Measurements from ENCODE around the gene TGIF1. TPM values are rescaled to one million over a fixed set of nuclear protein-coding genes. Genes with fewer than 3 reads are reported as not detected.

Gene TGIF1
- total and polyA plus RNA-seq, 9 of the 15 experiments (the other 6 are each of a cell fraction or from before 2014, with no cell fraction given) = 16.1 to 77.7 (median 44.6) TPM

GRCh38 chr18:3450799-3451182 is 819 bp downstream of the TGIF1 start:
- Histone ChIP-seq H3K4me2 (ENCODE audit: insufficient read depth, low read length) (peak overlapping the region; percentile 99), H3K9ac (ENCODE audit: insufficient read depth in 1 of 2, low read depth in 2 of 2, low read length in 2 of 2) (peak overlapping the region; percentile 92 to 95), H3K4me1 (replicated peaks in 1 of 2; ENCODE audit: control insufficient read depth in 2 of 2, insufficient read depth in 2 of 2, low read length in 2 of 2) (peaks cover 17 to 39% of the 10 kb centered on the region in 2 experiments), H3K27me3 (ENCODE audit: control insufficient read depth in 2 of 2, insufficient read depth in 2 of 2, low read length in 2 of 2) (no peaks in the 10 kb centered on the region), H3K79me2 (ENCODE audit: control insufficient read depth, insufficient read depth, low read length) (peaks cover 89% of the 10 kb centered on the region), H3K27ac (ENCODE audit: extremely low read depth, low read depth, low read length) (peak overlapping the region; percentile 98), H2AFZ (ENCODE audit: low read depth, low read length) (peak overlapping the region; percentile 12; the same call in 1 of the 2 replicates), H3K4me3 (peak overlapping the region; percentile 87), H4K20me1 (replicated peaks; ENCODE audit: control insufficient read depth, insufficient read depth, low read length) (peaks cover 9% of the 10 kb centered on the region; the same call in 1 of the 2 replicates), H3K9me3 (replicated peaks; ENCODE audit: control insufficient read depth, insufficient read depth, low read depth, low read length) (no peaks in the 10 kb centered on the region), H3K36me3 (ENCODE audit: control insufficient read depth, insufficient read depth, low read length) (peaks cover 13% of the 10 kb centered on the region; the same call in 2 of the 3 replicates), H3K9me1 (ENCODE audit: control insufficient read depth, insufficient read depth, low read length) (no peaks in the 10 kb centered on the region)
- intact Hi-C loops (cut with micrococcal nuclease) (loop anchor here (2.0 kb wide), 1 partner anchor 144 kb away; no protein-coding TSS in a partner anchor), in situ Hi-C loops (cut with MboI) (loop anchor here (5.0 to 10.0 kb wide), 4 partner anchors 147 to 516 kb away; no protein-coding TSS in a partner anchor)
- BruUV-seq (replicated peaks) = no TSS peak
- no peak for FAIRE-seq
- CTCF ChIA-PET (ENCODE audit: low intra/inter-chr PET ratio) = interaction anchor here (0.6 to 1.8 kb wide), 3 partner anchors 137 to 169 kb away, joined by 3 to 5 read pairs (median 3); no protein-coding TSS in a partner anchor
- ATAC-seq = no peak
- under 1% methylated on average over 29 of the region's 30 CpGs for WGBS (ENCODE audit: insufficient coverage, low coverage, missing lambda C conversion rate)
- POLR2A ChIA-PET = interaction anchor here (0.9 to 6.6 kb wide), 8 partner anchors 9 to 215 kb away, joined by 3 to 44 read pairs (median 18); no protein-coding TSS in a partner anchor
- peak in 2 of 4 experiments; percentile 27 to 38 for DNase-seq (ENCODE audit: extremely low read depth in 1 of 4, low spot score in 3 of 4)
- TF ChIP-seq THRA (IDR thresholded peaks at IDR 0.05) (no peak), RBM22 (IDR thresholded peaks at IDR 0.05; ENCODE audit: low read depth, low read length, poor library complexity, severe bottlenecking) (peak; percentile 27), MAZ (CRISPR knock-in tag; conservative IDR thresholded peaks at IDR 0.05 in 1 of 2, IDR thresholded peaks at IDR 0.05 in 1 of 2) (no peak), CHD2 (IDR thresholded peaks at IDR 0.05; ENCODE audit: low read depth, low read length) (peak; percentile 74), HMGN3 (IDR thresholded peaks at IDR 0.05; ENCODE audit: borderline replicate concordance, extremely low read depth, insufficient read length, low read depth, low read length) (peak; percentile 1), ATF4 (CRISPR knock-in tag; IDR thresholded peaks at IDR 0.05) (peak; percentile 37; the same call in 1 of the 2 replicates), NFATC3 (IDR thresholded peaks at IDR 0.05) (no peak), C11orf30 (IDR thresholded peaks at IDR 0.05; ENCODE audit: low read depth) (no peak), CTCFL (IDR thresholded peaks at IDR 0.05; ENCODE audit: borderline replicate concordance, insufficient read depth, low read depth, low read length, poor library complexity, severe bottlenecking) (no peak), EZH2 (IDR thresholded peaks at IDR 0.05; ENCODE audit: borderline replicate concordance, low read depth, low read length) (no peak), ZC3H8 (IDR thresholded peaks at IDR 0.05) (no peak), UBTF (IDR thresholded peaks at IDR 0.05; ENCODE audit: borderline replicate concordance in 1 of 2, low read depth in 2 of 2, low read length in 2 of 2) (0 out of 4 replicates have a peak, but pooled peaks of 1 of the 2 experiments have one; percentile 87)
- TF ChIP-seq, protein P1, sequence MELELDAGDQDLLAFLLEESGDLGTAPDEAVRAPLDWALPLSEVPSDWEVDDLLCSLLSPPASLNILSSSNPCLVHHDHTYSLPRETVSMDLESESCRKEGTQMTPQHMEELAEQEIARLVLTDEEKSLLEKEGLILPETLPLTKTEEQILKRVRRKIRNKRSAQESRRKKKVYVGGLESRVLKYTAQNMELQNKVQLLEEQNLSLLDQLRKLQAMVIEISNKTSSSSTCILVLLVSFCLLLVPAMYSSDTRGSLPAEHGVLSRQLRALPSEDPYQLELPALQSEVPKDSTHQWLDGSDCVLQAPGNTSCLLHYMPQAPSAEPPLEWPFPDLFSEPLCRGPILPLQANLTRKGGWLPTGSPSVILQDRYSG (tag; conservative IDR thresholded peaks at IDR 0.05; ENCODE audit: low read depth) = no peak

All from K562 (cell line).